ENCODE data around the gene UBQLN4.

Gene UBQLN4

GRCh38 chr1:156012051-156012817 lies 41.4 kb downstream of the UBQLN4 start:
- no peak for DNase-seq

DNA sequence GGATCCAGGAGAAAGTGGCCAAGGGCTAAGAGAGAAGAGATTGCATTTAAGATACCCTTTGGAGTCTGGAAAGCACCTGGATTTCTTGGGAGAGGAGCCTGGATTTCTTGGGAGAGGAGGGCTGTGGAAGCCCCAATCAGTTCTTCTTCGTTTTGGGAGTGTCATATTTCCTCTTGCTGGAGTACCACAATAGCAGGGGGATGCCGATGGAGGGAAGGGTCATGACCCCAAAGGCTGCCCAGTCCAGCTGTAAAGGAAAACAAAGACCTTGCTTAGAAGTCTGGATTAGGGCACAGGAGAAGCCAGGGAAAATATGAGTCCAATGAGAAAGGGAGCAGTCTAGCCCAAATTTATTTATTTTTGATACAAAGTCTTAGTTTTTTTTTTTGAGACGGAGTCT lies 44.2 kb downstream of the UBQLN4 start:
- DNase-seq: no peak

GRCh38 chr1:156006666-156007376 lies 46.8 kb downstream of the UBQLN4 start:
- DNase-seq: no peak

DNA sequence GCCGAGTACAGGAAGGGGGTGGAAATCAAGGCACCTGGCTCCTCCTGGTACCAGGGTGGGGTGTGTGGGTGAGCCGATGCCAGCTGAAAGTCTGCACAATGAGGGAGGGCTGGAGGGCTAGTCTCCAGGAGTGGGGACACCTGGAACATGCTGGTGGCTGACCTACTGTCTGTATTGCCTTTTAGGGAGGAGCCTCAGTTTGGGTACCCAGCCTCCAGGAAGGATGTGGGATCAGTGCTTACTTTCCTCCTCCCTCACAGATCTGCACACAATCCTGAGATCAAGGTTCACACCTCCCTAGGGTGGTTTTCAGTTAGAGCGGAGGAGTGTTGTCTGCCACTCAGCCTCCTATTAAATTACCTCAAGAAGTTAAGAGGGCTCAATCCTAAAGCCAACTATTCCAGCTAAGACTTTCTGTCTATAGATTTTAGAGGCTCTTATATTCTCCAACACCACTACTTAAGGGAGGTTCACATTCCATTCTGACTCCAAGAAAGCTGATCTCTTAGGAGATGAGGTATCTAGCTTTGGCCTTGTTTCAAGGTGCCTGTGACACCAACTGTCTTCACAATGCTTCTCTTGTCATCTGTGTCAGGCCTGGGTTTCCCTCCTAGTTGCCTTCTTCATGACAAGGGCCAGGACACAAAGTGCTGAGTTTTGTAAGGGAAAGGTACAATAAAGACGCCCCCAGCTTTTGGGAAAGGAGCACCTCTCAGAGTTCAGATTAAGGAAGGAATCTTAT lies 48.6 kb downstream of the UBQLN4 start:
- DNase-seq: no peak

- no peak for DNase-seq
Measured at GRCh38 chr1:156003923-156004188, 49.7 kb downstream of the UBQLN4 start.

GRCh38 chr1:156002188-156002911 lies 51.2 kb downstream of the UBQLN4 start:
- DNase-seq: no peak

DNA sequence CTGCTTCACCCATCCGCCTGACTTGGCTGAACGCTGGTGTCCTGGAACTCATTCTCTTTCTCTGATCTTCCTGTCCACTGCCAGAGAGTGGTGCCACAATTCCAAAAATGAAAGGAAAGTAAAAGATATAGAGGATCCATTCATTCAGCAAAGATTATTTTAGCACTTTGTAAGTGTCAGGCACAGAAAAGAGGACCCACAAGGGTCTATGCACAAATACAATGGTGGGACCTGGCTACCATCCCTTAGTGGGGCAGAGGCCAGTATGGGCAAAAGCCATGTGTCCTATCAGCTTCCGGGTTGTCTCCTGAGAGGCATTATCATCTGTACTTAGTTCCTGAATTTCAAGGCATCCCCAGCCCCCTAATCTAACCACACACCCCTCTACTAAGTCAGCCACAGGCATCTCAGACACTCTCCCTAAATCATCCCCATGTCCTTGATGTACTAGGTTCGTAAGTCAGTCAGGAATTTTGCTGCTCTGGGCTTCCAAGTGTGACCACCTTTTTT lies 51.9 kb downstream of the UBQLN4 start:
- no peak for DNase-seq

DNA sequence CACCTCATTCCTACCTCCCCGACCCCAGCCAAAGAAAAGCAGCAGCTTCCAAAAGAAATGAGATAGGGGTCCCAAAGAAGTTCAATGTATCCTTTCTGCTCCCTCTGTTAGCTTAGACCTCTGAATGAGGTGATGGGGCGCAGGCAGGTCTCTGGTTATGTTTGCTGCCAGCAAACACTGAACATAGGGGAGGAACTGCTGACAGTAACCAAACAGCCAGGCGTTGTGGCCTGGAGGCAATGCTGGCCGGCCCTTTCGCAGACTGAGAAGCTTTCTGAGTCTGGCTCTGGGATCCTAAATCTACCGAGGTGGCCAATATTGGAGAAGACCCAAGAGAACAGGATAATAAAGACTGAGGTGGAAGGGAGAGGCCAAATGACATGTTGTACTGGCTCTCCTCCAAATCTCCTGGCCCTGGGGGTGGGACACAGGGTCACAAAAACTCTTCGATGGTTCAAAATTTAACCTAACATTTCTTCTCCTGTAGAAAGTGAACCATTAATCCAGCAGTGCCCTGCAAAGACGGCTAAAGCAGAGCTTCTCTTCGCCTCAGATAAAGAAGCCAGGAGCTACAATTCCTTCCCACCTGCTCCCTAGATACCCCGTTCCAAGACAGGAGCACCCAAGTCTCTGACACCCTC lies 52.5 kb downstream of the UBQLN4 start:
- DNase-seq: no peak

GRCh38 chr1:155999964-156000363 lies 53.6 kb downstream of the UBQLN4 start:
- DNase-seq: no peak

DNA sequence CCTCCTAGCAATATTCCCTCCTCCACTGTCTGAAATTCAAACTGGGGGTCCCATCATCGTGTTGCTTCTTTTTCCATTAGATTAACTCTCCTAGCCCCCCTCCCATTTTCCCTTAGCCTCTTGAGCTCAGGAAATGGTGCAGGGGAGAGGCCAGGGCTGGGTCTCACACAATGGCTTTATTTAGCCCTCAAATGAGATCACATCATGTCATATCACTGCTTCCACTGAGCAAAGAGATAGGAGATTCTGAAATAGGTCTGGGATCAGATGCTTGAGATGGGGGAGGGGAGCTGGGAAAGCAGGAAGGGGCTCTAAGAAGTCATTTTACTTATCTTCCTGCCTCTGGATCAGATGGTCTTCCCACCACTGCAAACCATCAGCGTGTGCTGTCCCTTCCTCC lies 57.4 kb downstream of the UBQLN4 start:
- no peak for DNase-seq

DNA sequence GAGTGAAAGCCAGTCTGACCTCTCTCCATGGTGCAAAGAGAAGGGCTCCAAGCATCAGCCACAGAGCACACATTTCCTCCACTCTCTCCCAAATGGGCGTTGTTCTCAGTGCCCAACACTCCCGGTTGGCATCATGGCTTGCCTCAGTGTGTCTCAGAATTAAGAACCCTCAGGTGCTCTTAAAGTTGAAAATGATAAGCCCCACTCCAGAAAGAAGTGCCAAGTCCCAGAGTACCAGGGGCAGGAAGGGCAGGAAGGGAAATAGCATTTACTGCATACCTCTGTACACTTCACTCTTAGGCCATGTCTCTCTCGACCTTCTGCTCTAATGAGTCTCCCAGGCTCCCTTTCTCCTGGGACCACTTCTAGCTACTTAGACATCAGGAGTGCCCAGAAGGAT lies 60.0 kb downstream of the UBQLN4 start:
- no peak for DNase-seq

- DNase-seq: no peak
Measured at GRCh38 chr1:155990005-155990739, 63.4 kb downstream of the UBQLN4 start.

- peak; percentile 75 for DNase-seq
Measured at GRCh38 chr1:155989242-155990004, 64.2 kb downstream of the UBQLN4 start.

All from fibroblast of skin of back (primary cell).